Motor neuron (in vitro differentiated cells): ENCODE measurements around the gene CYBRD1. TPM values are rescaled to one million over a fixed set of nuclear protein-coding genes. Genes with fewer than 3 reads are reported as not detected.

Experiments used
- ATAC-seq, 8 experiments: fragments of 200-7000 bp; cut with Tn5 transposase; replicated peaks in 6 of 8; 2 replicates each; pipeline ENCODE4 v1.8.0; 2021; ENCODE audit warnings: mild to moderate bottlenecking in 8 of 8, moderate library complexity in 8 of 8
- H3K27ac ChIP-seq, 2 donors: fragments of 250-450 bp; sonication (Bioruptor Pico); 2 replicates each; pipeline ENCODE4 v1.9.0; 2021; ENCODE audit warnings: antibody characterized with exemption in 2 of 2, mild to moderate bottlenecking in 2 of 2, moderate library complexity in 1 of 2
- H3K4me1 ChIP-seq, 2 donors: fragments of 250-450 bp; sonication (Bioruptor Pico); replicated peaks in 1 of 2; 2 replicates each; pipeline ENCODE4 v1.6.1; 2021; ENCODE audit warnings: antibody characterized with exemption in 2 of 2, mild to moderate bottlenecking in 2 of 2, moderate library complexity in 1 of 2
- H3K4me3 ChIP-seq, 5 donors: fragments of 250-450 bp; sonication (Bioruptor Pico); 2 replicates each; pipeline ENCODE4 v1.9.0; 2021; ENCODE audit warnings: antibody characterized with exemption in 5 of 5, mild to moderate bottlenecking in 5 of 5, moderate library complexity in 4 of 5
- WGBS, 10 experiments: fragments of 450-650 bp; shearing (Covaris generic); methylation state at CpG; one replicate each; pipeline ENCODE4 v1.0.0; 2022; 5-methylcytosine and 5-hydroxymethylcytosine counted together
- in situ Hi-C, 9 experiments: fragments of 400-800 bp; cut with MboI; loops; one replicate each; pipeline ENCODE4 v1.15.0; 2021; ENCODE audit warnings: low sequenced_read_pairs in 9 of 9, low pct_unique_long_range_greater_than_20kb in 2 of 9; ENCODE audit not compliant: unreplicated experiment in 9 of 9
- total RNA-seq, 8 experiments: library from RNA; unstranded; fragments of 300-600 nt; gene quantifications; 2 replicates each; pipeline versions ENCODE4 v1.2.3 to v1.2.4, GENCODE V29; 2022

CYBRD1 gene
- total RNA-seq, 8 experiments from 2014 or later = 0.96 to 121 (median 12.5) TPM

DNA sequence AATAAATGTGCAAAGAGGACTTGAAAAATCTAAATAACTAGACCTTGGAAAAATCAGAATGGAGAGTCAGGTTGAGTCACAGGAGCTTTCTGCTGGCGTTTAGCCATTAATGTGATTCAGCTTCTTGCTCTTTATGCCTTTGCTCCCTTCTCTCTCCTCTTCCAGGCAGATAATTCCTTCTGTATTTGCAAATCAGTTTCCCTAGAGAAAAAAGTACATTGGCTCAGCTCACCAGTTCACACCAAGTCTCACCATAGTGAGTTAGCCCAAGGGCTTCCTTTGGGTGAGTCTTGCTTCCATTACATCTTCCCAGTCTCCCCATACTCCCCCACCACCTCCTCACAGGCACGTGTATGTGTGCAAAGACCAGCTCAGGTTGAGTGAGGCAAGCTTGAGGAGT lies 73.6 kb downstream of the CYBRD1 start:
- no peak overlapping the region for H3K27ac ChIP-seq
- H3K4me3 ChIP-seq = no peak overlapping the region
- 9 to 100% (median 44%) methylated on average over 1 to 2 of the region's 2 CpGs; no CpG with 5 or more reads in 2 of the 10 experiments for whole genome bisulfite sequencing, 10 experiments
- ATAC-seq = peak in 3 of 8 experiments; percentile 64 to 88 (median 87)
- in situ Hi-C loops = loop anchor here in 4 of 9 experiments (25.0 kb wide), 3 partner anchors 91 to 516 kb away; partner anchors contain the start of genes DLX2 (in 3 of the 4) and DYNC1I2 (in 1 of the 4)
- peaks cover 0 to 2% of the 10 kb centered on the region in 2 donors for H3K4me1 ChIP-seq

- H3K4me1 ChIP-seq = peaks cover 0 to 2% of the 10 kb centered on the region in 2 donors
- in situ Hi-C loops = loop anchor here in 4 of 9 experiments (25.0 kb wide), 3 partner anchors 88 to 513 kb away; partner anchors contain the start of genes DLX2 (in 3 of the 4) and DYNC1I2 (in 1 of the 4)
- WGBS, 10 experiments = 0 to 65% (median 10%) methylated on average over 1 to 7 of the region's 7 CpGs
- no peak overlapping the region for H3K27ac ChIP-seq
- H3K4me3 ChIP-seq = no peak overlapping the region
- ATAC-seq = peak; percentile 78 to 99 (median 86)
Measured at GRCh38 chr2:171598713-171599319, 76.5 kb downstream of the CYBRD1 start.

- in situ Hi-C loops = no loop called here
- Histone ChIP-seq H3K4me3 (no peak overlapping the region), H3K27ac (no peak overlapping the region), H3K4me1 (peaks cover 0 to 2% of the 10 kb centered on the region in 2 donors)
- no peak for ATAC-seq
Measured at GRCh38 chr2:171600126-171600525, 77.9 kb downstream of the CYBRD1 start.

DNA sequence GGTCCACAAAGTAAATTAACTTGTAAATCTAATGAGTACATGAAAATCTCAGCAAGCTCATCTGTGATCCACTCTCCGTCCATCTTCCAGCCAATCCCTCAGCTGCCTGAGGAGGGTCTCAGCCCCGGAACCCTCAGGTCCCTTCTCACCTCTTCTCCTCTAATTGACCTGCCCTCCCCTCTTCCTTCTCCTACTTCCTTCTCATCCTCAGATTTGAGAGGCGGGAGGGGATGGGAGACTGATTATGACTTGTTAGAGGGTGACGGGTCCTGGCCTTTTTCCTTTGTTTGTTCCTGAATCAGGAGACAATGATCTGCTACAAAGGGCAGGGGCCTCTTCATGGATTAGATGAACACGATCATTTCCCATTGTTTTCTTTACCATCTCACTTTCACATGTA lies 80.1 kb downstream of the CYBRD1 start:
- Histone ChIP-seq H3K27ac (no peak overlapping the region), H3K4me3 (no peak overlapping the region), H3K4me1 (peaks cover 0 to 2% of the 10 kb centered on the region in 2 donors)
- no peak for ATAC-seq
- WGBS, 10 experiments = 62 to 100% (median 77%) methylated on average over 1 to 5 of the region's 5 CpGs; no CpG with 5 or more reads in 1 of the 10 experiments
- in situ Hi-C loops = no loop called here

Other genes starting within 250 kb of the CYBRD1 start
- gene METTL8, start 88.5 kb upstream of the CYBRD1 start, total RNA-seq = 10 to 100 TPM in 3 of 8 experiments, 1 to 10 TPM in 5; 5.2 to 36.9 (median 8.2) TPM
- gene DCAF17, start 88.2 kb upstream of the CYBRD1 start, total RNA-seq = 10 to 100 TPM; 12.7 to 26.5 (median 18.3) TPM
- gene DYNC1I2, start 165.0 kb downstream of the CYBRD1 start, total RNA-seq = 100 to 1,000 TPM; 103 to 164 (median 145) TPM